Cardiac fibroblast (primary cell): ENCODE results near the gene GRK2.
A peak's percentile ranks its signal among the peaks of the same experiment; 100 is the strongest.

Experiments
- DNase-seq, 2 donors: peaks; one replicate each; pipeline versions ENCODE4 v3.0.0 to v3.0.0-alpha.2; 2010; ENCODE audit warnings: low read depth in 2 of 2
- H3K4me3 ChIP-seq, 2 donors: replicated peaks in 1 of 2; 1 replicate in 1 of 2; 2 replicates in 1 of 2; pipeline ENCODE4 v1.5.1; 2011; ENCODE audit warnings: low read depth in 2 of 2, low read length in 2 of 2, mild to moderate bottlenecking in 2 of 2, moderate library complexity in 1 of 2
- CTCF ChIP-seq: IDR thresholded peaks from one replicate; pipeline ENCODE4 v1.5.1; 2011; ENCODE audit warnings: low read depth, mild to moderate bottlenecking, low read length, inconsistent platforms

GRK2 gene

GRCh38 chr11:67254798-67255197 is 11.5 kb upstream of the GRK2 start:
- TF ChIP-seq CTCF, result no peak
- DNase-seq, result no peak
- H3K4me3 ChIP-seq, result no peak overlapping the region

DNA sequence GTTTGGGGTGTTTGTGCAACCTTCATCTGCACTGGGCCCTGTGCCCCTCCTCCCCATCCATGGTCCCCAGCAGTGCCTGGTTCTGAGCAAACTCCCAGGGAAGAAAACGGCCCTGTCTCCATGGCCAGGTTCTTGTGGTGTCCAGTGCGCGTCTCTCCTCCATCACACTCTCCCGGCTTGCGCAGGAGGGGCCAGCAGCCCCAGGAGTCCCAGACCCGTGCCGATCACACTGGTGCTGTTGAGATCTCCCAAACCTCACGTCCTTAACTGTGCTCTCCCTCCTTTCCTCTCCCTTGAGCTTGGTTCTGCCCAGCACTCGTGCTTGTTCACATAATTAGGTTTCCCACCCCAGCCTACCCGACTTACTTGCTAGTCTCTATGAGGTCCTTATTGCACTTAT is 10.9 kb upstream of the GRK2 start:
- DNase-seq, result no peak
- TF ChIP-seq CTCF, result no peak

DNA sequence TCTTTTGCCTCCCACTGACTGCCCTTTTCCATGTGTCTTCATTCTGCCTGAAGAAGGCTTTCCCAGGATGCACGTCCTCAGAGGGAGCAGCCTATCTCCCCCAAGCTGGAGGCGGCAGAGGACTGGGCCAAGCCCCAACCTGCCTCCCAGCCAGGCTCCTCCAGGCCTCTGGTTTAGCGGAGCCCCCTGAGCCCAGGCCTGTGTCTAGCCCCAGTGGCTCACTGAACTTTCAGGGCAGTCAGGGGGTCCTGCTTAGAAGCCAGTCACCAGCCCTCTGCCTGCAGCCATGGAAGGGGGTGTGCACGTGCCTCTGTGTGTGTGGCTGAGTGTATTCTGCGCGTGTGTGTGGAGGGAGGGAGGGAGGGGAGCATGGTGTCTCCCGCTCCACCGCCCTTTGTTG is 10.4 kb upstream of the GRK2 start:
- no peak for DNase-seq
- TF ChIP-seq CTCF, result no peak
- no peak overlapping the region for H3K4me3 ChIP-seq

More for the DNA sequence above, 10.9 kb upstream of the GRK2 start:
- no peak overlapping the region for H3K4me3 ChIP-seq

DNA sequence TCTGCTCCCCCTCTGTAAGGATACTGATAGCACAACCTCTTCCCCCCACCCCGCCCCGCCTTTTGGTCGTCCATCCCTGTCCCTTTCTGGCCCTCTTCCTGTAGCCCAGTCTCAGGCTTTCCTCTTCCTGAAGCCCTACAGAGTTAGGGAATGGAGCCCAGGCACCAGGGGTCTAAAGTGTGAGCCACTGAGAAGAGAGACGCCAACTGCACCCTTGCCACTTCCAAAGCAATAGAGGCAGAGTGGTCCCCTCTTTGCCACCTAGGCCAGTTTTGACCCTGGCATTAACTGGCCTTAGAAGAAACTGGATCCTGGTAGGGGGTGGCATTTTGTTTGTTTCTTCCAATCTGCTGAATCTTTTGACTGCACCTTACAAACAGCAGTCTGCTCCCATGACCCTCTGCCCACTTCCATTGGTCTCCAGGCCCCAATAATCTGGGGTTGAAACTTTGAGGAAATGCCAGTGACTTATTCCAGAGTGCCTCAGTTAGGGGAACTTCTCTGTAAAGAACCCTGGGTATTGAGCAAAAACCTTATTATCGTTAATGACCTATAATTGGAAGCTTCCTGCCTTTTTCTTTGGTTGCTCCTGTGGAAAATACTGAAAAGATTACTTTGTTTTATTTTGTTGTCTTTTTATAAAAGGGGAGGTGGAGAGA is 9.7 kb upstream of the GRK2 start:
- no peak for DNase-seq
- TF ChIP-seq CTCF, result no peak
- H3K4me3 ChIP-seq, result no peak overlapping the region

DNA sequence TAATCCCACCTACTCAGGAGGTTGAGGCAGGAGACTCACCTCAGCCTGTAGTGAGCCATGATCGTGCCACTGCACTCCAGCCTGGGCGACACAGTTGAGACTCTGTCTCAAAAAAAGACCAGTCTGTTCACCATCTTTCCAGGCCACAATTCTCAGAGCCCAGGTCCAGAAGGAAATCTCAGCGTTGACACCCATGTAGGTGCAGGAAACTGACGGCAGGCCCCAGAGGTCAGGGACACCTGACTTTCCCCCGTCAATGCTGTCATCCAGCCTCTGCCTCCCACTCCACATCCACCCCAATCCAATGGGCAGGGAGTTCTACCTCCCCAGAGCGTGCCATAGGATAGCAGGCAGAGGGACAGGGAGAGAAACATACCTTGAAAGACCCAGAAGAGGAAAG is 5.9 kb upstream of the GRK2 start:
- no peak for TF ChIP-seq CTCF
- no peak for DNase-seq
- no peak overlapping the region for H3K4me3 ChIP-seq

GRCh38 chr11:67260885-67261639 is 5.2 kb upstream of the GRK2 start:
- H3K4me3 ChIP-seq, result peak overlapping the region; percentile 40 to 45
- peak; percentile 59 to 61 for DNase-seq

DNA sequence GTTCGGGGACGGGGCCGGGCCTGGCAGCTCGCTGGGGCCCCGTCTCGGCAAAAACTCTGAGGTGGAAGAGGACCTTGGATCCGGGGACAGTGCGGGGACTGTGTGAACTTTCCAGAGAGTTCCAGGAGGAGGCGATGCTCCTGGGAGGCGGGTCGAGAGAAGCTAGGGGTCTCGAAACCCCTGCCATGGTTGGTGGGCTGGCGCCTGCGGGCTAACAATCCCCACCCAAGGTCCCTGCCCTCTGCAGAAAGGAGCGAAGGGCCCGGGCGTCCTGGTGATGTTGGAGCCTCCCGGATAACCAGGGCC is 4.7 kb upstream of the GRK2 start:
- no peak for DNase-seq
- peak; percentile 28 for TF ChIP-seq CTCF
- peak overlapping the region in 1 of 2 donors; percentile 45 for H3K4me3 ChIP-seq
